Measurements from ENCODE around the gene THBS1. TPM values are rescaled to one million over a fixed set of nuclear protein-coding genes. Genes with fewer than 3 reads are reported as not detected.

Gene THBS1
- 9.0 TPM for total RNA-seq
- 26.2 TPM for polyA plus RNA-seq
- long read RNA-seq, donor 1 = 0 reads
- long read RNA-seq, donor 2 = 0 reads
- long read RNA-seq, donor 3 = 0 reads
- long read RNA-seq, donor 4 = 0 reads
- long read RNA-seq, donor 5 = 0 reads
- long read RNA-seq, donor 6 = 0 reads
- long read RNA-seq, donor 7 = 0 reads
- long read RNA-seq, donor 8, full-length matches to known transcripts = 1 of 1 reads
- long read RNA-seq, donor 8, partial matches to known transcripts = 0 of 1 reads
- long read RNA-seq, donor 8, other reads (novel, unspliced or antisense) = 0 of 1 reads
- long read RNA-seq, donor 9 = 0 reads
- long read RNA-seq, donor 10, full-length matches to known transcripts = 3 of 3 reads
- long read RNA-seq, donor 10, partial matches to known transcripts = 0 of 3 reads
- long read RNA-seq, donor 10, other reads (novel, unspliced or antisense) = 0 of 3 reads

GRCh38 chr15:39580485-39581241 is at the start of gene THBS1:
THBS1 (plus strand) TSS chr15:39581079; CDS start chr15:39581858, 779 bp downstream.
- H3K4me1 ChIP-seq (ENCODE audit: control insufficient read depth in 2 of 2, insufficient read depth in 2 of 2, low read length in 2 of 2) = peaks cover 5 to 9% of the 10 kb centered on the region in 2 donors
- H3K9me3 ChIP-seq (ENCODE audit: control insufficient read depth in 2 of 2, insufficient read depth in 1 of 2, low read length in 1 of 2) = no peaks in the 10 kb centered on the region
- H3K4me3 ChIP-seq (ENCODE audit: low read length in 2 of 2) = peak within 1 kb of the TSS; percentile 33 to 49
- H3K27ac ChIP-seq (ENCODE audit: low read depth in 1 of 2, low read length in 1 of 2) = peak within 1 kb of the TSS; percentile 60 to 77
- WGBS = 1% methylated on average over 74 of the region's 74 CpGs
- H3K27me3 ChIP-seq (ENCODE audit: control insufficient read depth in 2 of 2, insufficient read depth in 1 of 2, low read length in 1 of 2) = peaks cover 30 to 56% of the 10 kb centered on the region in 2 donors
- peak in 5 of 9 donors; percentile 22 to 51 (median 33) for DNase-seq (ENCODE audit: low read depth in 6 of 9, low spot score in 9 of 9)
- H3K36me3 ChIP-seq (ENCODE audit: control insufficient read depth in 2 of 2, insufficient read depth in 2 of 2, low read length in 1 of 2) = no peaks in the 10 kb centered on the region

- H3K4me3 ChIP-seq (ENCODE audit: low read length in 2 of 2) = no peak overlapping the region
- no peak for DNase-seq (ENCODE audit: low read depth in 6 of 9, low spot score in 9 of 9)
- peaks cover 0 to 4% of the 10 kb centered on the region in 2 donors for H3K4me1 ChIP-seq (ENCODE audit: control insufficient read depth in 2 of 2, insufficient read depth in 2 of 2, low read length in 2 of 2)
- no peak overlapping the region for H3K27ac ChIP-seq (ENCODE audit: low read depth in 1 of 2, low read length in 1 of 2)
- no peaks in the 10 kb centered on the region for H3K9me3 ChIP-seq (ENCODE audit: control insufficient read depth in 2 of 2, insufficient read depth in 1 of 2, low read length in 1 of 2)
- no peaks in the 10 kb centered on the region for H3K27me3 ChIP-seq (ENCODE audit: control insufficient read depth in 2 of 2, insufficient read depth in 1 of 2, low read length in 1 of 2)
- H3K36me3 ChIP-seq (ENCODE audit: control insufficient read depth in 2 of 2, insufficient read depth in 2 of 2, low read length in 1 of 2) = no peaks in the 10 kb centered on the region
- WGBS = 95% methylated on average over 5 of the region's 5 CpGs
These were observed 45.9 kb upstream of the THBS1 start for GRCh38 chr15:39534996-39535395.

GRCh38 chr15:39535466-39535865 is 45.4 kb upstream of the THBS1 start:
- Histone ChIP-seq H3K4me3 (ENCODE audit: low read length in 2 of 2) (no peak overlapping the region), H3K27me3 (ENCODE audit: control insufficient read depth in 2 of 2, insufficient read depth in 1 of 2, low read length in 1 of 2) (no peaks in the 10 kb centered on the region), H3K9me3 (ENCODE audit: control insufficient read depth in 2 of 2, insufficient read depth in 1 of 2, low read length in 1 of 2) (no peaks in the 10 kb centered on the region), H3K4me1 (ENCODE audit: control insufficient read depth in 2 of 2, insufficient read depth in 2 of 2, low read length in 2 of 2) (peaks cover 3 to 5% of the 10 kb centered on the region in 2 donors), H3K36me3 (ENCODE audit: control insufficient read depth in 2 of 2, insufficient read depth in 2 of 2, low read length in 1 of 2) (no peaks in the 10 kb centered on the region), H3K27ac (ENCODE audit: low read depth in 1 of 2, low read length in 1 of 2) (no peak overlapping the region)
- DNase-seq (ENCODE audit: low read depth in 6 of 9, low spot score in 9 of 9) = no peak
- WGBS = 96% methylated on average over 10 of the region's 10 CpGs

GRCh38 chr15:39538936-39539335 is 41.9 kb upstream of the THBS1 start:
- Histone ChIP-seq H3K36me3 (ENCODE audit: control insufficient read depth in 2 of 2, insufficient read depth in 2 of 2, low read length in 1 of 2) (no peaks in the 10 kb centered on the region), H3K27ac (ENCODE audit: low read depth in 1 of 2, low read length in 1 of 2) (no peak overlapping the region), H3K4me3 (ENCODE audit: low read length in 2 of 2) (no peak overlapping the region), H3K27me3 (ENCODE audit: control insufficient read depth in 2 of 2, insufficient read depth in 1 of 2, low read length in 1 of 2) (no peaks in the 10 kb centered on the region), H3K4me1 (ENCODE audit: control insufficient read depth in 2 of 2, insufficient read depth in 2 of 2, low read length in 2 of 2) (peaks cover 3 to 5% of the 10 kb centered on the region in 2 donors), H3K9me3 (ENCODE audit: control insufficient read depth in 2 of 2, insufficient read depth in 1 of 2, low read length in 1 of 2) (no peaks in the 10 kb centered on the region)
- 95% methylated on average over 3 of the region's 3 CpGs for WGBS
- no peak for DNase-seq (ENCODE audit: low read depth in 6 of 9, low spot score in 9 of 9)

GRCh38 chr15:39539466-39539865 is 41.4 kb upstream of the THBS1 start:
- WGBS = 94% methylated on average over 2 of the region's 2 CpGs
- H3K4me1 ChIP-seq (ENCODE audit: control insufficient read depth in 2 of 2, insufficient read depth in 2 of 2, low read length in 2 of 2) = peaks cover 3 to 5% of the 10 kb centered on the region in 2 donors
- H3K27ac ChIP-seq (ENCODE audit: low read depth in 1 of 2, low read length in 1 of 2) = no peak overlapping the region
- H3K27me3 ChIP-seq (ENCODE audit: control insufficient read depth in 2 of 2, insufficient read depth in 1 of 2, low read length in 1 of 2) = no peaks in the 10 kb centered on the region
- H3K9me3 ChIP-seq (ENCODE audit: control insufficient read depth in 2 of 2, insufficient read depth in 1 of 2, low read length in 1 of 2) = no peaks in the 10 kb centered on the region
- H3K4me3 ChIP-seq (ENCODE audit: low read length in 2 of 2) = no peak overlapping the region
- no peaks in the 10 kb centered on the region for H3K36me3 ChIP-seq (ENCODE audit: control insufficient read depth in 2 of 2, insufficient read depth in 2 of 2, low read length in 1 of 2)
- DNase-seq (ENCODE audit: low read depth in 6 of 9, low spot score in 9 of 9) = no peak

GRCh38 chr15:39539973-39540558 is 40.8 kb upstream of the THBS1 start:
- no peak for DNase-seq (ENCODE audit: low read depth in 6 of 9, low spot score in 9 of 9)
- Histone ChIP-seq H3K36me3 (ENCODE audit: control insufficient read depth in 2 of 2, insufficient read depth in 2 of 2, low read length in 1 of 2) (no peaks in the 10 kb centered on the region), H3K4me1 (ENCODE audit: control insufficient read depth in 2 of 2, insufficient read depth in 2 of 2, low read length in 2 of 2) (peaks cover 3 to 5% of the 10 kb centered on the region in 2 donors), H3K27ac (ENCODE audit: low read depth in 1 of 2, low read length in 1 of 2) (peak overlapping the region in 1 of 2 donors; percentile 7), H3K4me3 (ENCODE audit: low read length in 2 of 2) (no peak overlapping the region), H3K27me3 (ENCODE audit: control insufficient read depth in 2 of 2, insufficient read depth in 1 of 2, low read length in 1 of 2) (no peaks in the 10 kb centered on the region), H3K9me3 (ENCODE audit: control insufficient read depth in 2 of 2, insufficient read depth in 1 of 2, low read length in 1 of 2) (no peaks in the 10 kb centered on the region)
- 88% methylated on average over 3 of the region's 3 CpGs for WGBS

GRCh38 chr15:39542385-39543065 is 38.4 kb upstream of the THBS1 start:
- H3K4me3 ChIP-seq (ENCODE audit: low read length in 2 of 2) = no peak overlapping the region
- no peaks in the 10 kb centered on the region for H3K9me3 ChIP-seq (ENCODE audit: control insufficient read depth in 2 of 2, insufficient read depth in 1 of 2, low read length in 1 of 2)
- H3K27me3 ChIP-seq (ENCODE audit: control insufficient read depth in 2 of 2, insufficient read depth in 1 of 2, low read length in 1 of 2) = no peaks in the 10 kb centered on the region
- no peak overlapping the region for H3K27ac ChIP-seq (ENCODE audit: low read depth in 1 of 2, low read length in 1 of 2)
- 96% methylated on average over 4 of the region's 4 CpGs for WGBS
- DNase-seq (ENCODE audit: low read depth in 6 of 9, low spot score in 9 of 9) = no peak
- H3K4me1 ChIP-seq (ENCODE audit: control insufficient read depth in 2 of 2, insufficient read depth in 2 of 2, low read length in 2 of 2) = peaks cover 3 to 5% of the 10 kb centered on the region in 2 donors
- H3K36me3 ChIP-seq (ENCODE audit: control insufficient read depth in 2 of 2, insufficient read depth in 2 of 2, low read length in 1 of 2) = no peaks in the 10 kb centered on the region

- Histone ChIP-seq H3K4me1 (ENCODE audit: control insufficient read depth in 2 of 2, insufficient read depth in 2 of 2, low read length in 2 of 2) (peaks cover 3 to 5% of the 10 kb centered on the region in 2 donors), H3K27me3 (ENCODE audit: control insufficient read depth in 2 of 2, insufficient read depth in 1 of 2, low read length in 1 of 2) (no peaks in the 10 kb centered on the region), H3K36me3 (ENCODE audit: control insufficient read depth in 2 of 2, insufficient read depth in 2 of 2, low read length in 1 of 2) (no peaks in the 10 kb centered on the region), H3K4me3 (ENCODE audit: low read length in 2 of 2) (no peak overlapping the region), H3K9me3 (ENCODE audit: control insufficient read depth in 2 of 2, insufficient read depth in 1 of 2, low read length in 1 of 2) (no peaks in the 10 kb centered on the region), H3K27ac (ENCODE audit: low read depth in 1 of 2, low read length in 1 of 2) (no peak overlapping the region)
- 55% methylated on average over 1 of the region's 1 CpG for WGBS
- no peak for DNase-seq (ENCODE audit: low read depth in 6 of 9, low spot score in 9 of 9)
These were observed 37.2 kb upstream of the THBS1 start for GRCh38 chr15:39543651-39544050.

Data from thymus (tissue), 14 donors.